ENCODE results near the gene CD83. TPM values are rescaled to one million over a fixed set of nuclear protein-coding genes. Genes with fewer than 3 reads are reported as not detected.

Gene CD83
- total and polyA plus RNA-seq, 9 of the 15 experiments (the other 6 are each of a cell fraction or from before 2014, with no cell fraction given), result 2.5 to 4.1 (median 3.4) TPM

DNA sequence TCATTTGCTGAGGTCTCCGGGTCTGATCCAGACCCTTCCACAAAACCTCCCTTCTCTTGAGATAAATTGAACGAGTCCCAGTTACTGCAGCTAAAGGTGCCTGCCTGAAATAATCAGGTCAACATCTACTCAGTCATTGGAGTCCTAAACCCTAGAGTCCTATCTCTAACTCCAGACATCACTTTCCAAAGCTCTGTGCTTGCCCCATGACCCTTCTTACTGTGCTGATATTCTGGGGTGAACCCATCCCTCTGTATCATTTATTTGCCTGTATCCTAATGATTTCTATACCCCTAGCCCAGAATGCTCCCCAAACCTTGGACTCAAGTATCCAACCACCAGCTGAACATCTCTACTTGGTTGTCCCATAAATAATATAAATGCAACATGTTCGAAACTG, 35.7 kb downstream of the CD83 start (continued):
- TF ChIP-seq NFE2 (IDR thresholded peaks at IDR 0.05; ENCODE audit: low read depth) (peak; percentile 34; the same call in 1 of the 2 replicates), TEAD4 (IDR thresholded peaks at IDR 0.05; ENCODE audit: low read length) (peak; percentile 48; the same call in 1 of the 2 replicates), TEAD4 (CRISPR knock-in tag; IDR thresholded peaks at IDR 0.05; ENCODE audit: borderline replicate concordance) (no peak), RBM14 (IDR thresholded peaks at IDR 0.05; ENCODE audit: borderline replicate concordance, insufficient read depth, low read depth, low read length) (no peak), SMARCA4 (IDR thresholded peaks at IDR 0.05) (peak; percentile 80; the same call in 1 of the 2 replicates), ZNF134 (CRISPR knock-in tag; conservative IDR thresholded peaks at IDR 0.05) (no peak), ZNF445 (CRISPR knock-in tag; IDR thresholded peaks at IDR 0.05; ENCODE audit: low read depth) (peak; percentile 83), ZNF175 (CRISPR knock-in tag; IDR thresholded peaks at IDR 0.05; ENCODE audit: low read depth) (no peak), ARID1B (IDR thresholded peaks at IDR 0.05) (peak; percentile 88), ETV1 (tag; conservative IDR thresholded peaks at IDR 0.05; ENCODE audit: low read depth) (no peak), NR2C2 (CRISPR knock-in tag; IDR thresholded peaks at IDR 0.05) (no peak), NR2C2 (tag; IDR thresholded peaks at IDR 0.05) (peak; percentile 26; the same call in 1 of the 2 replicates), STAT5A (IDR thresholded peaks at IDR 0.05; ENCODE audit: borderline replicate concordance, low read length) (0 out of 2 replicates have a peak, but pooled peaks have one; percentile 25), TCF3 (CRISPR knock-in tag; IDR thresholded peaks at IDR 0.05) (peak; percentile 81), SMARCE1 (IDR thresholded peaks at IDR 0.05) (peak; percentile 61), NR2C1 (IDR thresholded peaks at IDR 0.05) (no peak), NR2C1 (tag; IDR thresholded peaks at IDR 0.05) (0 out of 2 replicates have a peak, but pooled peaks have one; percentile 27), EP300 (IDR thresholded peaks at IDR 0.05; ENCODE audit: low read length) (peak; percentile 71), NCOR1 (IDR thresholded peaks at IDR 0.05) (peak; percentile 65), FOXK2 (conservative IDR thresholded peaks at IDR 0.05 in 1 of 2, IDR thresholded peaks at IDR 0.05 in 1 of 2; ENCODE audit: low read depth in 2 of 2) (no peak)

Data from K562 (cell line).